Measurements from ENCODE around the gene GPS2. TPM values are rescaled to one million over a fixed set of nuclear protein-coding genes. Genes with fewer than 3 reads are reported as not detected.

The GPS2 gene
- total and polyA plus RNA-seq, 2 experiments from 2014 or later = 59.9 to 97.4 TPM

GRCh38 chr17:7296189-7296861 is 18.8 kb downstream of the GPS2 start:
- Histone ChIP-seq H3K4me3 (no peak overlapping the region), H3K36me3 (no peaks in the 10 kb centered on the region), H3K27me3 (peaks cover 4% of the 10 kb centered on the region), H3K27ac (no peak overlapping the region), H3K4me1 (ENCODE audit: low read depth) (peaks cover 33% of the 10 kb centered on the region), H3K9me3 (ENCODE audit: low read depth) (no peaks in the 10 kb centered on the region)
- peak; percentile 92 for TF ChIP-seq CTCF (IDR thresholded peaks at IDR 0.05; ENCODE audit: low read depth, low read length)
- peak; percentile 87 to 92 for DNase-seq (ENCODE audit: low read depth in 1 of 2, low spot score in 1 of 2)

- DNase-seq (ENCODE audit: low read depth in 1 of 2, low spot score in 1 of 2) = no peak
- Histone ChIP-seq H3K9me3 (ENCODE audit: low read depth) (no peaks in the 10 kb centered on the region), H3K27ac (no peak overlapping the region), H3K4me3 (peak overlapping the region; percentile 14), H3K4me1 (ENCODE audit: low read depth) (peaks cover 41% of the 10 kb centered on the region), H3K36me3 (no peaks in the 10 kb centered on the region), H3K27me3 (peaks cover 4% of the 10 kb centered on the region)
- no peak for TF ChIP-seq CTCF (IDR thresholded peaks at IDR 0.05; ENCODE audit: low read depth, low read length)
Observed at GRCh38 chr17:7295230-7296180, 19.7 kb downstream of the GPS2 start.

- peaks cover 41% of the 10 kb centered on the region for H3K4me1 ChIP-seq (ENCODE audit: low read depth)
- peak; percentile 25 to 96 for DNase-seq (ENCODE audit: low read depth in 1 of 2, low spot score in 1 of 2)
- no peaks in the 10 kb centered on the region for H3K9me3 ChIP-seq (ENCODE audit: low read depth)
- no peaks in the 10 kb centered on the region for H3K36me3 ChIP-seq
- TF ChIP-seq CTCF (IDR thresholded peaks at IDR 0.05; ENCODE audit: low read depth, low read length) = no peak
- peak within 1 kb of the TSS; percentile 38 for H3K4me3 ChIP-seq
- H3K27me3 ChIP-seq = peaks cover 4% of the 10 kb centered on the region
- peak within 1 kb of the TSS; percentile 5 for H3K27ac ChIP-seq
Observed at GRCh38 chr17:7294614-7295153, 20.5 kb downstream of the GPS2 start, which contains the start of gene YBX2. TSS of gene YBX2 (minus strand) at chr17:7294639. CDS start at chr17:7294500, 139 bp downstream.

GRCh38 chr17:7293816-7294613 is 21.1 kb downstream of the GPS2 start:
- peak overlapping the region; percentile 38 for H3K4me3 ChIP-seq
- peaks cover 41% of the 10 kb centered on the region for H3K4me1 ChIP-seq (ENCODE audit: low read depth)
- TF ChIP-seq CTCF (IDR thresholded peaks at IDR 0.05; ENCODE audit: low read depth, low read length) = no peak
- peak in 1 of 2 donors; percentile 52 for DNase-seq (ENCODE audit: low read depth in 1 of 2, low spot score in 1 of 2)
- H3K27ac ChIP-seq = peak overlapping the region; percentile 5
- H3K9me3 ChIP-seq (ENCODE audit: low read depth) = no peaks in the 10 kb centered on the region
- H3K27me3 ChIP-seq = peaks cover 4% of the 10 kb centered on the region
- H3K36me3 ChIP-seq = no peaks in the 10 kb centered on the region

GRCh38 chr17:7293159-7293558 is 22.0 kb downstream of the GPS2 start:
- peak overlapping the region; percentile 70 for H3K27ac ChIP-seq
- no peaks in the 10 kb centered on the region for H3K9me3 ChIP-seq (ENCODE audit: low read depth)
- no peaks in the 10 kb centered on the region for H3K36me3 ChIP-seq
- peaks cover 41% of the 10 kb centered on the region for H3K4me1 ChIP-seq (ENCODE audit: low read depth)
- peak in 1 of 2 donors; percentile 57 for DNase-seq (ENCODE audit: low read depth in 1 of 2, low spot score in 1 of 2)
- H3K27me3 ChIP-seq = peaks cover 4% of the 10 kb centered on the region
- H3K4me3 ChIP-seq = no peak overlapping the region
- TF ChIP-seq CTCF (IDR thresholded peaks at IDR 0.05; ENCODE audit: low read depth, low read length) = no peak
